GM18517 (cell line): ENCODE measurements around the gene KLRC1.
"Not testable (repeated sequence)": the region's sequence is repeated elsewhere in the genome, so short reads cannot be mapped to it uniquely, and the experiment has no call there.

Experiments
- ATAC-seq: cut with Tn5 transposase; IDR thresholded peaks from one replicate; pipeline ENCODE4 v1.9.1; 2021; ENCODE audit warnings: mild to moderate bottlenecking, moderate library complexity; ENCODE audit not compliant: unreplicated experiment

The KLRC1 gene

DNA sequence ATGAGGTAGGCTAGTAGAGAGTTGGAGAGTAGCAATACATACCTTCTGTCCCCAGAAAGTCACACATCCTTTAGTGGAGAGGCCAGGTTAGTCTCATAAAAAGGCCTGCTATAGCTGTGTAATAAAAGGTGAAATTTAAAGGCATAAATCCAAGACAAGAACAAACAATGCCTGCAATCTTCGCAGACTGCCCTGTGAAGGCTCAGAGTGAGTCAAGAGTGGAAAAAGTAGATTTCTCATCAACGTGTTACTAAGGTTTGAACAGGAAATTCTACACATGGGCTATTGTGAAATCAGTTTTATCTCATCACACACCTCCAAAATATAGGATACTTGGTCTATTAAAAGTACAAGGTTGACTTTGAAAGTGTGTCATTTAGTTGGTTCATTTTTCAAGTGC is at the start of gene KLRC1:
TSS of gene KLRC1 (minus strand) at position 222 of the 400 bp plus-strand sequence. CDS start 2,221 bp downstream, outside the sequence.
- ATAC-seq: no peak

DNA sequence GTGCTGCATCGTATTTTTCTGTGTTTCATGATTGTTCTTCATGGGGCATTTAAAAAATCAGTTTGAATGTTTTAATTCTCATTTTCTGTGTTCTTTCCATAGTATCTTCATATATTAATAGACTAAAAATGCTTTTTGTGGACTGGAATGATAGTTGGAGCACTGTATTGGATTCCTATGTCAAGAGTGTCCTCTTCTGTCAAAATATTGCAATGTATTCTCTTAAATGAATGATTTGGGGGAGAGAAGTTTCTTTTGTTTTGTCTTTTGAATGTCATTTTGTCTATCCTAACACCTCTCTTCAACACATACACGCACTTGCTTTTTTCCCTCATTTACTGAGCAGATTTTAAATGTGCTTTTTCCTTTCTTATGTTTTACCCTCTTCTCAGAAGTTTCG is 47.9 kb upstream of the KLRC1 start:
- ATAC-seq: no peak

DNA sequence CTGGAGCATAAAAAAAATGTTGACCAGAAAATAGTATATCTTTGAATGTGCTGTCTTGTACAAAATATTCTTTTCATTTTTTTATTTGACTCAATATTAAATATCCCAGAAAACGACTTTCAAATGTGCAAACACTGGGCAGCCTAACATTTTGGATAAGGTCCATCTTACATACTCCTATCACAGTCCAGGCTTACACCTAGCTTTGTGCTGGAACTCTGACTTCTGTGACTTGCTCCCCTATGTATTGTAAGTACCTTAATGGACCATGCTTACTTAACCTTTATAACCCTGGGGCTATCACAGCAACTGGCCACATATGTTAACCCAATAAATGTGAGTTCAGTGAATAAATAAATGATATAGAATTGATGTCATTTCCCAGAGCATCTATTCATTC is 44.9 kb upstream of the KLRC1 start:
- no peak for ATAC-seq

DNA sequence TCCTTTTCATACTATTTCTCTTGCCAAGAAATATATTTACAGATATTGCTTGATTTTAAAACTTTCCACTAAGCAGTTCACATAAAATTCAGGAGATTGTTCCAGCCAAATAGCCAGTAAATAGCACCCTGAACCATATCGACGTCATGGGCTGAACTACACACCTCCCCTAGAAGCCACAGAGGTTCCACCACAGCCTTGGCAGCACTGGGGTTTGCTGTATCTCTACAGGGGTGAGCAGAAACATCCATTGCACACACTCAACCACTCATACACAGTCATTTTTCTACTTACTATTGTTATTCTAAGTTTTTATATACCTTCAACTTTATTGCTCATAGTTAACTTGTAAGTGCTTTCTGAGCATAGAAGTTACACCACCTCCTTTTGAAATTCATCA is 44.4 kb upstream of the KLRC1 start:
- no peak for ATAC-seq

GRCh38 chr12:10491766-10492165 is 38.6 kb upstream of the KLRC1 start:
- ATAC-seq: no peak

- not testable (repeated sequence) for ATAC-seq
These were observed 34.2 kb upstream of the KLRC1 start for GRCh38 chr12:10487328-10487727.

GRCh38 chr12:10481901-10482300 is 28.7 kb upstream of the KLRC1 start:
- not testable (repeated sequence) for ATAC-seq

GRCh38 chr12:10472808-10473207 is 19.6 kb upstream of the KLRC1 start:
- not testable (repeated sequence) for ATAC-seq

DNA sequence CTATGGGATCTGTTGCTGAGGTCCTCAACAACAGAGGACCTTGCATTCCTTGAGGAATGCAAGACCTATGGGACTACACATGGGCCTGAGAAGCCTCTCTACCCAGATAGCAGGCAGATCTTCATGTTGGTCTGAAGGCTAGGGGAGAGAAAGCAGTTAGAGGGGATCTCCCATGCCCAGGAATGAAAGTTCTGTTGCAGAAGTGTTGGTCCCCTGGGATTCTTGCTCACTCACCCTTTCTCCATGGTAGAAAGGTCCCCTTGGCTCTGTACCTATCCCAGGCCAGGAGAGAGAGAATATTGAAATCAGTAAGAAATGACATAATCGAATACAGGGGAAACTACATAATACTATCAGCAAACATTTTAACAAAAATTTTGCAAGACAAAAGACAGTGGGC is 16.5 kb upstream of the KLRC1 start:
- ATAC-seq: no peak

DNA sequence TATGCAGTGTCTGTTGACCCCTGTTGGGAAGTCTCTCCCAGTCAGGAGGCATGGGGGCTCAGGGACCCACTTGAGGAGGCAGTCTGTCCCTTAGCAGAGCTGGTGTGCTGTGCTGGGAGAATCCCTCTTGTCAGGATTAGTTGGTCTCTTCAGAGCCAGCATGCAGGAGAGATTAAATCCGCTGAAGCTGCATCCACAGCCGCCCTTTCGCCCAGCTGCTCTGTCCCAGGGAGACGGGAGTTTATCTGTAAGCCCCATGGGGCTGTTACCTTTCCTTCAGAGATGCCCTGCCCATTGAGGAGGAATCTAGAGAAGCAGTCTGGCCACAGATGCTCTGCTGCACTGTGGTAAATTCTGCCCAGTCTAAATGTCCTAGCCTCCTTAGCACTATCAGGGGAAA is 13.1 kb upstream of the KLRC1 start:
- no peak for ATAC-seq

DNA sequence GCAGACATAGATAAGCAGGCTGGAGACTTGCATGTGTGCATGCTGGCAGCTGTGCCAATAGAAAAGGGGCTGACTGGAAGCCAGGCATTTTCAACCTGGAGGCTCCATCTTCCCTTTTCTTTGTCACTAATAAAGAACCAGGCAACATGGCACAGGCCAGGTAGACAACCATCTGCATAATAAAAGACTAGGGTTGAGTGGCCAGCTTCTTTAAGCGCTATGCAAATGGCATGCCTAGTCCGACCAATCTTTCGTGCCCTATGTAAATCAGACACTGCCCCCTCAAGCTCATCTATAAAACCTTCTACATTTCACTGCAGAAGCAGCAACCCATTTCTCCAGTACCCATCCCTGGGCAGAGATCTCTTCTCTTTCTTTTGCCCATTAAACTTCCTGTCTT is 4.6 kb upstream of the KLRC1 start:
- no peak for ATAC-seq

- ATAC-seq: no peak
These were observed 3.7 kb upstream of the KLRC1 start for GRCh38 chr12:10456856-10457255.

- ATAC-seq: no peak
These were observed 2.6 kb upstream of the KLRC1 start for GRCh38 chr12:10455766-10456165.

GRCh38 chr12:10454531-10454930 is 1.4 kb upstream of the KLRC1 start:
- no peak for ATAC-seq

DNA sequence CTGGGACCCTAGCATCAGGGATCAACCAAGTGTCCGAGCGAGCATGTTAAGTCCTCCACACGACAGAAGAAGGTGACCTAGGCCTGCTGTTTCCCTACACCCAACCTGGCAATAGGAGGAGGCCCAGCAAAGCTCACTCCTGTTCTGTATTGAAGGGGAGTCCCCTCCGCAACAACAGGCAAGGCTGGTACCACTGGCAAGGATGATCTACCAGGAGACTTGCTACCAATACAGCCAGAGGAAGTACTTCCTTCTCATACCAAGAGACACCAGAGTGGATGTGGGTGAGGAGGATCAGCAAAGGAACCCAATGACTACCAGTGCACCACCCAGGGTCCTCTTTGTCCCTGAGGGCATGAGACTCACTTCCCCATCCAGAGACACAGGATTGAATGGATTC is 4.9 kb downstream of the KLRC1 start:
- ATAC-seq: no peak

- ATAC-seq: not testable (repeated sequence)
These were observed 7.1 kb downstream of the KLRC1 start for GRCh38 chr12:10446052-10446451.

DNA sequence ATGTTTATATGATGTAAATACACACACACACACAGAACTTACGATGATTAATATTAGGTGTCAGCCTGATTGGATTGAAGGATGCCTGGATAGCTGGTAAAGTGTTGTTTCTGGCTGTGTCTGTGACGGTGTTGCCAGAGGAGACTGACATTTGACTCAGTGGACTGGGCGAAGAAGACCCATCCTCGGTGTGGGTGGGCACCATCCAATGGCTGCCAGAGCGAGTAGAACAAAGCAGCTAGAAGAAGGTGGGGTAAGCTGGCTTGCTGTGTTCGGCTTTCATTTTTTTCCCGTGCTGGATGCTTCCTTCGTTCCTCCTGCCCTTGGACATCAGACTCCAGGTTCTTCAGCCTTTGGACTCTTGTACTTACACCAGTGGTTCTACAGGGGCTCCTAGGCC is 12.0 kb downstream of the KLRC1 start:
- ATAC-seq: not testable (repeated sequence)

DNA sequence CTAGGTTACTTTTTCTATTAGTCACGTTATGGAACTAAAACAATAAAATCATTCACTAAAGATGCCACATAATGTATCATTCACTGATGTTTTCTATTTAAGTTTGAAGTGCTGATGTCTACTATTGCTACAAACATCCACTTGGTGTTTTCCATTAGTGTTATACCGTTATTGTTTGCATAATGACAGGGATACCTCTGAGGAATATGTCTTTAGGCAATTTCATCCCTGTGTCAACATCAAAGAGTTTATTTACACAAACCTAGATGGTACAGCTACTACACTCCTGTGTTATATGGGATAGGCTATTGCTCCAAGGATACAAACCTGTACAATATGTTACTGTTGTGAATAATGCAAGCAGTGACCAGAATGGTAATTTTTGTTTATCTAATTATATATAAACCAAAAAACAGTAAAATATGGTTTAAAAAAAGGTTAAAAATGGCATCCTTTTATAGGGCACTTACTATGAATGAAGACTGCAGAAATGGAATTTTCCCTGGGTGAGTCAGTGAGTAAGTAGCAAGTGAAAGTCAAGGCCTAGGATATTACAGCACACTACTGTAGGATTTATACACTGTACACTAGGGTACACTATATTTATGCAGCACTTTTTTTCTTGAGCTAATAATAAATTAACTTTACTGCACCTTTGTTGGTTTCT is 13.4 kb downstream of the KLRC1 start:
- not testable (repeated sequence) for ATAC-seq

- not testable (repeated sequence) for ATAC-seq
These were observed 15.6 kb downstream of the KLRC1 start for GRCh38 chr12:10437601-10438000.

DNA sequence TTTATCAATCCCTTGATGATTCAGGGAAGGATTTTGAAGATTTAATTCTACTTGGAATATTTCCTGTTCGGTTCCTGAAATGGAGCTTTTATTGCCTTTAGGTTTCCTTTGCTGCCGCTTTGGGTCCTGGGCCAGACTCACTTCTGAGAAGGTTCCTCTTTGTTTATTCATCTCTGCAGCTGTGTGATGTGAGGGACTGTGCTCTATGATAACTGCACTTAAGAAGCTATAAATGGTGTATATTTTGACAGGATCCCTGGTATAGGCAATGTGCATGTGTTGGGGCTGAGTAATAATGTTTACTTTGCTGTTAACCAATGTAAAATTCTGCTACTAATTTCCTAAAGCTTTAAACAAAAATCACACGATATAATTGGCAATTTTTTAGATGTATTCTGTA is 17.4 kb downstream of the KLRC1 start, which contains the start of gene KLRC2:
TSS of gene KLRC2 (minus strand) at position 195 of the 400 bp plus-strand sequence. CDS start at position 171, 24 bp downstream.
- ATAC-seq: not testable (repeated sequence)

DNA sequence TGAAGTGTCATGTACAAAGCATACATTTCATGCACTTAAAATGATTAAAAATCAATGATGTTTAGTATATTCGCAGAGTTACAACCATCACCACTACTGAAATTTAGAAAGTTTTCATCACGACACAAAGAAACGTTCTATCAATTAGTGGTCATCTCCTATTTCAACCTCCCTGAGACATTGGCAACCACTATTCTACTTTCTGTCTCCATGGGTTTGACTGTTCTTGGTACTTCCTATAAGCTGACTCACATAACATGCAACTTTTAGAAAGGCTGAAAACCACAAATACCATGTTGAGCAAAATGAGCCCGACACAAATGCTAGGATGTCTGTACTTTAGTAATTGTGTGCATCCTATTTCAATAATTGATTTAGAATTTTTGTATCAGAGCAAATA is 22.6 kb downstream of the KLRC1 start:
- ATAC-seq: not testable (repeated sequence)

- ATAC-seq: not testable (repeated sequence)
These were observed 27.2 kb downstream of the KLRC1 start for GRCh38 chr12:10425938-10426337.
